ENCODE data around the gene PTCH2.

DNA sequence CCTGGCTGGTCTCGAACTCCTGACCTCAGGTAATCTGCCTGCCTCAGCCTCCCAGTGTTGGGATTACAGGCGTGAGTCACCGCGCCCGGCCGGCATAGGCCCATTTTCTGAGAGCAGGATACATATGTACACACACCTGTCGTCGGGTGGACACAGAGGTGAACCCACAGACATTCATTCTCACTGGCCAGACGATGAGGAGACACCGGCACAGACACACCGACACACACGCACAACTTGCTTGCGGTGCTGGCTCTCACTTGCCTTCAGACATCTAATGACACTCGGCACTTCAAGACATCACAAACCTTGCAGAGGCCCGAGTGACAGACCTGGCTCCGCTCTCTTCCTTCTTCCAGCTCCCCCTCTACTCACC, 579 bp downstream of the PTCH2 start:
- TF ChIP-seq, protein P1, sequence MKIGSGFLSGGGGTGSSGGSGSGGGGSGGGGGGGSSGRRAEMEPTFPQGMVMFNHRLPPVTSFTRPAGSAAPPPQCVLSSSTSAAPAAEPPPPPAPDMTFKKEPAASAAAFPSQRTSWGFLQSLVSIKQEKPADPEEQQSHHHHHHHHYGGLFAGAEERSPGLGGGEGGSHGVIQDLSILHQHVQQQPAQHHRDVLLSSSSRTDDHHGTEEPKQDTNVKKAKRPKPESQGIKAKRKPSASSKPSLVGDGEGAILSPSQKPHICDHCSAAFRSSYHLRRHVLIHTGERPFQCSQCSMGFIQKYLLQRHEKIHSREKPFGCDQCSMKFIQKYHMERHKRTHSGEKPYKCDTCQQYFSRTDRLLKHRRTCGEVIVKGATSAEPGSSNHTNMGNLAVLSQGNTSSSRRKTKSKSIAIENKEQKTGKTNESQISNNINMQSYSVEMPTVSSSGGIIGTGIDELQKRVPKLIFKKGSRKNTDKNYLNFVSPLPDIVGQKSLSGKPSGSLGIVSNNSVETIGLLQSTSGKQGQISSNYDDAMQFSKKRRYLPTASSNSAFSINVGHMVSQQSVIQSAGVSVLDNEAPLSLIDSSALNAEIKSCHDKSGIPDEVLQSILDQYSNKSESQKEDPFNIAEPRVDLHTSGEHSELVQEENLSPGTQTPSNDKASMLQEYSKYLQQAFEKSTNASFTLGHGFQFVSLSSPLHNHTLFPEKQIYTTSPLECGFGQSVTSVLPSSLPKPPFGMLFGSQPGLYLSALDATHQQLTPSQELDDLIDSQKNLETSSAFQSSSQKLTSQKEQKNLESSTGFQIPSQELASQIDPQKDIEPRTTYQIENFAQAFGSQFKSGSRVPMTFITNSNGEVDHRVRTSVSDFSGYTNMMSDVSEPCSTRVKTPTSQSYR (CRISPR knock-in tag; IDR thresholded peaks at IDR 0.05), result no peak
- TF ChIP-seq, protein P2, sequence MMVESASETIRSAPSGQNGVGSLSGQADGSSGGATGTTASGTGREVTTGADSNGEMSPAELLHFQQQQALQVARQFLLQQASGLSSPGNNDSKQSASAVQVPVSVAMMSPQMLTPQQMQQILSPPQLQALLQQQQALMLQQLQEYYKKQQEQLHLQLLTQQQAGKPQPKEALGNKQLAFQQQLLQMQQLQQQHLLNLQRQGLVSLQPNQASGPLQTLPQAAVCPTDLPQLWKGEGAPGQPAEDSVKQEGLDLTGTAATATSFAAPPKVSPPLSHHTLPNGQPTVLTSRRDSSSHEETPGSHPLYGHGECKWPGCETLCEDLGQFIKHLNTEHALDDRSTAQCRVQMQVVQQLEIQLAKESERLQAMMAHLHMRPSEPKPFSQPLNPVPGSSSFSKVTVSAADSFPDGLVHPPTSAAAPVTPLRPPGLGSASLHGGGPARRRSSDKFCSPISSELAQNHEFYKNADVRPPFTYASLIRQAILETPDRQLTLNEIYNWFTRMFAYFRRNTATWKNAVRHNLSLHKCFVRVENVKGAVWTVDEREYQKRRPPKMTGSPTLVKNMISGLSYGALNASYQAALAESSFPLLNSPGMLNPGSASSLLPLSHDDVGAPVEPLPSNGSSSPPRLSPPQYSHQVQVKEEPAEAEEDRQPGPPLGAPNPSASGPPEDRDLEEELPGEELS (CRISPR knock-in tag; IDR thresholded peaks at IDR 0.05), result no peak
- TF ChIP-seq, protein P3, sequence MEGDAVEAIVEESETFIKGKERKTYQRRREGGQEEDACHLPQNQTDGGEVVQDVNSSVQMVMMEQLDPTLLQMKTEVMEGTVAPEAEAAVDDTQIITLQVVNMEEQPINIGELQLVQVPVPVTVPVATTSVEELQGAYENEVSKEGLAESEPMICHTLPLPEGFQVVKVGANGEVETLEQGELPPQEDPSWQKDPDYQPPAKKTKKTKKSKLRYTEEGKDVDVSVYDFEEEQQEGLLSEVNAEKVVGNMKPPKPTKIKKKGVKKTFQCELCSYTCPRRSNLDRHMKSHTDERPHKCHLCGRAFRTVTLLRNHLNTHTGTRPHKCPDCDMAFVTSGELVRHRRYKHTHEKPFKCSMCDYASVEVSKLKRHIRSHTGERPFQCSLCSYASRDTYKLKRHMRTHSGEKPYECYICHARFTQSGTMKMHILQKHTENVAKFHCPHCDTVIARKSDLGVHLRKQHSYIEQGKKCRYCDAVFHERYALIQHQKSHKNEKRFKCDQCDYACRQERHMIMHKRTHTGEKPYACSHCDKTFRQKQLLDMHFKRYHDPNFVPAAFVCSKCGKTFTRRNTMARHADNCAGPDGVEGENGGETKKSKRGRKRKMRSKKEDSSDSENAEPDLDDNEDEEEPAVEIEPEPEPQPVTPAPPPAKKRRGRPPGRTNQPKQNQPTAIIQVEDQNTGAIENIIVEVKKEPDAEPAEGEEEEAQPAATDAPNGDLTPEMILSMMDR (IDR thresholded peaks at IDR 0.05), result no peak
- no peak for TF ChIP-seq NR2C2 (CRISPR knock-in tag; IDR thresholded peaks at IDR 0.05)
- no peak for TF ChIP-seq GABPB1 (CRISPR knock-in tag; IDR thresholded peaks at IDR 0.05)
- TF ChIP-seq ZNF121 (CRISPR knock-in tag; IDR thresholded peaks at IDR 0.05), result no peak
- TF ChIP-seq, protein P4, sequence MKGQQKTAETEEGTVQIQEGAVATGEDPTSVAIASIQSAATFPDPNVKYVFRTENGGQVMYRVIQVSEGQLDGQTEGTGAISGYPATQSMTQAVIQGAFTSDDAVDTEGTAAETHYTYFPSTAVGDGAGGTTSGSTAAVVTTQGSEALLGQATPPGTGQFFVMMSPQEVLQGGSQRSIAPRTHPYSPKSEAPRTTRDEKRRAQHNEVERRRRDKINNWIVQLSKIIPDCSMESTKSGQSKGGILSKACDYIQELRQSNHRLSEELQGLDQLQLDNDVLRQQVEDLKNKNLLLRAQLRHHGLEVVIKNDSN (CRISPR knock-in tag; IDR thresholded peaks at IDR 0.05), result no peak
- TF ChIP-seq, protein P5, sequence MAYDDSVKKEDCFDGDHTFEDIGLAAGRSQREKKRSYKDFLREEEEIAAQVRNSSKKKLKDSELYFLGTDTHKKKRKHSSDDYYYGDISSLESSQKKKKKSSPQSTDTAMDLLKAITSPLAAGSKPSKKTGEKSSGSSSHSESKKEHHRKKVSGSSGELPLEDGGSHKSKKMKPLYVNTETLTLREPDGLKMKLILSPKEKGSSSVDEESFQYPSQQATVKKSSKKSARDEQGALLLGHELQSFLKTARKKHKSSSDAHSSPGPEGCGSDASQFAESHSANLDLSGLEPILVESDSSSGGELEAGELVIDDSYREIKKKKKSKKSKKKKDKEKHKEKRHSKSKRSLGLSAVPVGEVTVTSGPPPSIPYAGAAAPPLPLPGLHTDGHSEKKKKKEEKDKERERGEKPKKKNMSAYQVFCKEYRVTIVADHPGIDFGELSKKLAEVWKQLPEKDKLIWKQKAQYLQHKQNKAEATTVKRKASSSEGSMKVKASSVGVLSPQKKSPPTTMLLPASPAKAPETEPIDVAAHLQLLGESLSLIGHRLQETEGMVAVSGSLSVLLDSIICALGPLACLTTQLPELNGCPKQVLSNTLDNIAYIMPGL (CRISPR knock-in tag; IDR thresholded peaks at IDR 0.05), result no peak

Data from WTC11 (cell line).